Breast epithelium (tissue), 3 donors: Measurements from ENCODE around the gene UTP25.

Experiments
- CTCF ChIP-seq, 3 donors: fragments of 450-650 bp; IDR thresholded peaks; one replicate each; pipeline ENCODE4 v1.5.1; 2016 to 2017; ENCODE audit warnings: antibody characterized with exemption in 3 of 3, mild to moderate bottlenecking in 3 of 3, moderate library complexity in 3 of 3
- POLR2A ChIP-seq: fragments of 450-650 bp; IDR thresholded peaks from one replicate; pipeline ENCODE4 v1.6.1; 2016; ENCODE audit warnings: antibody characterized with exemption, mild to moderate bottlenecking, moderate library complexity
- POLR2AphosphoS5 ChIP-seq, 3 donors: sonication (generic); formaldehyde crosslinking; IDR thresholded peaks; one replicate each; pipeline ENCODE4 v1.6.1; 2017; ENCODE audit warnings: antibody characterized with exemption in 3 of 3

DNA sequence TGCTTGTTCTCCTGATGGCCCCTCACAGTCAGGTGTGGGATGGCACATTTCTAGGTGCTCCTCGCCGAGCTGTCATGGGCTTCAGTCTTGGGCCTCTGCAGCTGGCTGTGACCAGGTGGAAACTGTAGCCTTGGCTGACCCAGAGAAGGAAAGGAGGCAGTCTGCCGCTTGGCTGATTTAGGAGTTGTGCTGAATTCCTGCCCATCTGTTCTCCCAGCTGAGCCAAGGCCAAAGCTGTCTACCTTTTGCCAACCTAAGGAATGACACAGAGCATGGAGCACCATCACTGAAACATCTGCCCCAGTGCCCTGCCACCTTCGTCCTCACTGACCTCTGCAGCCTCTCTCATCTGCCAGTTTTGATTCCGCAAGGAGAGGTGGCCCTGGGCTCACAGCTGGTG lies 27.9 kb downstream of the UTP25 start:
- no peak for TF ChIP-seq POLR2A
- no peak for TF ChIP-seq CTCF (IDR thresholded peaks at IDR 0.05)
- TF ChIP-seq POLR2AphosphoS5 (IDR thresholded peaks at IDR 0.05), result no peak
